ENCODE measurements around the gene GRM4.

Gene GRM4

DNA sequence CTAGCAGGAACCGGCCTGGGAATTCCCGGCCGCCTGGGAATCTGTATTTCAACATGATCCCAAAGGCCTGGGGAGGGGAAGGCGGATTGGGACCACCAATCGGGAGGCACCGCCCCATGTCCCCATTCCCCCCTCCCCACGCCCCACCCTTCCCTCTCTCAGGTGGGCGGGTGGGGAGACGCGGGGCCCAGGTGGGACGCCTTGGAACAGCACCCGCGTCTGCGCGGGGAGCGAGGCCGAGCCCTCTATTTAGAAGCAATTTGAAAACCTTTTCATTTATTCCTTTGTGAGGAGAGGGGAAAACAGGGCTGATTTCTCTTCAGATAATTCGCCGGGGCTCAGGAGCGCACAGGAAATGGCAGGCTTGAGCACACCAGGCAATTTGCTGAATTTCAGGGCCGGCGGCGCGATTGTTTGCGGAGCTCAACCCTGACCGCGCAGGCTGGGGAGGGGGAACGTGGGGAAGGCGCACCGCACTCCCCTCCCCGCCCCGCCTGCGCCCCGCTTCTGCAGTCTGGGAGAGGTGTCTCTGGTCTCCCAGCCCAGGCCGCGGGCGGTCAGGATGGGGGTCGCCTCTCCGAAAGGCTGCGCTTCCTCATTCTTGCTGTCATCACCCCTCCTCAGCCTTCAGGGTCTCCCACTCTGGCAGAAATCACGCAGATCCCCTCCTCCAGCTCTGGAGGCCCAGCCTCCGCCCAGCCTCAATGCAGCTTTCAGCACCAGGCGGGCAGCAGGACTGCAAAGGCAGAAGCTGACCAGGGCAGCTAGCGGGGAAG is 170.0 kb downstream of the GRM4 start:
- DNase-seq, result peak; percentile 54

DNA sequence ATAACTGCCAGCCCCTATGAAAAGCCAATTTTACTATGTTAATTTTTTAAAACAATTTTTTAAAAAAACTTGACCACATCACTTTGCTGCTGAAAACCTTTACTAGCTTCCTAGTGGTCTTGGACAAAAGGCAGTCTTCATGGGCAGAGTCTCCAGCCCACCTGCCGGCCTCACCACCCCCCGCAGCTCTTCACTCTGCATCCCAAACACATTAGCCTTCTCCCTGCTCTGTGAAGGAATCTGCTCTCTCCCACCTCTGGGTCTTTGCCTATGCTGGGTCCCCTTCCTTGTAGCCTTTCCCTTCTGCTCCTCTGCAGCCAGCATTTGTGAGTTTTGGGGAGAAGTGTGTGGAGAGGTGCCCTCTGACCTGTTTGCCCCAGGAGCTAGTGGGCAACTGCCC is 171.4 kb downstream of the GRM4 start:
- DNase-seq, result peak; percentile 17

DNA sequence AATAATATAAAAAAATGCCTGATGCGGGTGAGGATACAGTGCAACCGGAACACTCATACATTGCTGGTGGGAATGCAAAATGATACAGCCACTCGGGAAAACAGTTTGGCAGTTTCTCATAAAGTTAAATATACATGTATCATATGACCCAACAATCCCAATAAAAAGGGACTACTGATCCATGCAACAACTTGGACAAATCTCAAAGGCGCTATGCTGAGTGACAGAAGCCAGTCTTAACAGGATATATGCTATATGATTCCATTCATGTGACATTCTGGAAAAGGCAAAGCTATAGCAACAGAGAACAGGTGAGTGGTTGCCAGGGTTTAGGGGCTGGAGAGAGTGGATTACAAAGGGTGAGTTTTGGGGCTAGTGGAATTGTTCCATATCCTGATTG is 171.9 kb downstream of the GRM4 start:
- no peak for DNase-seq

DNA sequence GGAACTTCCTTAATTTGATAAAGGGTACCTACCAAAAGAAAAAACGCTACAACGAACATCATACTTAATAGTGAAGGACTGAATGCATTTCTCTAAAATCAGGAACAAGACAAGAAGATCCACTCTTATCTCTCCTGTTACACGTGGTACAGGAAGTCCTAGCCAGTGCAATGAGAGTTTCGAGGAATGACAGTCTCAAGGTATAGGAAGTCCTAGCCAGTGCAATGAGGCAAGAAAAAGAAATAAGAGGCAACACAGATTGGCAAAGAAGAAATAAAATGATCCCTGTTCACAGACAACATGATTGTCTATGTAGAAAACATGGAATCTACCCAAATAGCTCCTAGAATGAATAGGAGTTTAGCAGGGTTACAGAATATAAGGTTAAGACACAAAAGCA is 174.3 kb downstream of the GRM4 start:
- DNase-seq, result no peak
